ENCODE data around the gene XRCC1. TPM values are rescaled to one million over a fixed set of nuclear protein-coding genes. Genes with fewer than 3 reads are reported as not detected.

XRCC1 gene
- total RNA-seq, 1 experiment from 2014 or later, result 23.4 TPM

GRCh38 chr19:43498233-43498842 is 77.0 kb downstream of the XRCC1 start:
- Histone ChIP-seq H3K36me3 (ENCODE audit: low read depth, low read length) (no peaks in the 10 kb centered on the region), H4K20me1 (ENCODE audit: low read length) (no peaks in the 10 kb centered on the region), H2AFZ (ENCODE audit: low read length) (no peak overlapping the region), H3K4me3 (ENCODE audit: low read length) (no peak overlapping the region), H3K79me2 (ENCODE audit: low read length) (no peaks in the 10 kb centered on the region), H3K4me1 (ENCODE audit: insufficient read depth, low read length) (0 out of 2 replicates have a peak, but pooled peaks cover 6% of the 10 kb centered on the region), H3K27me3 (ENCODE audit: low read length) (no peaks in the 10 kb centered on the region), H3K27ac (ENCODE audit: low read length) (no peak overlapping the region), H3K9ac (ENCODE audit: low read length) (no peak overlapping the region), H3K9me2 (replicated peaks; ENCODE audit: low read length) (no peaks in the 10 kb centered on the region), H3F3A (ENCODE audit: low read length, unreplicated experiment) (no peaks in the 10 kb centered on the region), H3K4me2 (ENCODE audit: low read length) (no peak overlapping the region), H3K9me3 (ENCODE audit: low read length) (no peaks in the 10 kb centered on the region)
- BruUV-seq (replicated peaks), result no TSS peak
- DNase-seq, result no peak
- TF ChIP-seq, protein P1, sequence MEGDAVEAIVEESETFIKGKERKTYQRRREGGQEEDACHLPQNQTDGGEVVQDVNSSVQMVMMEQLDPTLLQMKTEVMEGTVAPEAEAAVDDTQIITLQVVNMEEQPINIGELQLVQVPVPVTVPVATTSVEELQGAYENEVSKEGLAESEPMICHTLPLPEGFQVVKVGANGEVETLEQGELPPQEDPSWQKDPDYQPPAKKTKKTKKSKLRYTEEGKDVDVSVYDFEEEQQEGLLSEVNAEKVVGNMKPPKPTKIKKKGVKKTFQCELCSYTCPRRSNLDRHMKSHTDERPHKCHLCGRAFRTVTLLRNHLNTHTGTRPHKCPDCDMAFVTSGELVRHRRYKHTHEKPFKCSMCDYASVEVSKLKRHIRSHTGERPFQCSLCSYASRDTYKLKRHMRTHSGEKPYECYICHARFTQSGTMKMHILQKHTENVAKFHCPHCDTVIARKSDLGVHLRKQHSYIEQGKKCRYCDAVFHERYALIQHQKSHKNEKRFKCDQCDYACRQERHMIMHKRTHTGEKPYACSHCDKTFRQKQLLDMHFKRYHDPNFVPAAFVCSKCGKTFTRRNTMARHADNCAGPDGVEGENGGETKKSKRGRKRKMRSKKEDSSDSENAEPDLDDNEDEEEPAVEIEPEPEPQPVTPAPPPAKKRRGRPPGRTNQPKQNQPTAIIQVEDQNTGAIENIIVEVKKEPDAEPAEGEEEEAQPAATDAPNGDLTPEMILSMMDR (conservative IDR thresholded peaks at IDR 0.05; ENCODE audit: low read depth, low read length), result no peak
- no peak for ATAC-seq
- CTCF ChIA-PET, result no interaction called here
- intact Hi-C loops (cut with micrococcal nuclease), result no loop called here
- POLR2A ChIA-PET (ENCODE audit: unreplicated experiment), result no interaction called here

GRCh38 chr19:43496960-43497359 is 78.4 kb downstream of the XRCC1 start:
- no peaks in the 10 kb centered on the region for H3K79me2 ChIP-seq (ENCODE audit: low read length)
- TF ChIP-seq EZH2phosphoT487 (IDR thresholded peaks at IDR 0.05; ENCODE audit: borderline replicate concordance, low read length) (no peak), EZH2 (IDR thresholded peaks at IDR 0.05; ENCODE audit: low read length, unreplicated experiment) (no peak)
- TF ChIP-seq, protein P1 (conservative IDR thresholded peaks at IDR 0.05; ENCODE audit: low read depth, low read length), result no peak
- no peaks in the 10 kb centered on the region for H3K27me3 ChIP-seq (ENCODE audit: low read length)
- no peaks in the 10 kb centered on the region for H3K9me3 ChIP-seq (ENCODE audit: low read length)
- no peak overlapping the region for H3K4me2 ChIP-seq (ENCODE audit: low read length)
- no peaks in the 10 kb centered on the region for H3K4me1 ChIP-seq (ENCODE audit: insufficient read depth, low read length)
- H4K20me1 ChIP-seq (ENCODE audit: low read length), result no peaks in the 10 kb centered on the region
- no peak overlapping the region for H3K27ac ChIP-seq (ENCODE audit: low read length)
- no peak for ATAC-seq
- H3K9me2 ChIP-seq (replicated peaks; ENCODE audit: low read length), result no peaks in the 10 kb centered on the region
- ChIA-PET CTCF (no interaction called here), POLR2A (ENCODE audit: unreplicated experiment) (no interaction called here)
- H2AFZ ChIP-seq (ENCODE audit: low read length), result no peak overlapping the region
- H3K4me3 ChIP-seq (ENCODE audit: low read length), result no peak overlapping the region
- no peaks in the 10 kb centered on the region for H3K36me3 ChIP-seq (ENCODE audit: low read depth, low read length)
- intact Hi-C loops (cut with micrococcal nuclease), result no loop called here
- BruUV-seq (replicated peaks), result no TSS peak
- H3K9ac ChIP-seq (ENCODE audit: low read length), result no peak overlapping the region
- DNase-seq, result no peak
- H3F3A ChIP-seq (ENCODE audit: low read length, unreplicated experiment), result no peaks in the 10 kb centered on the region

DNA sequence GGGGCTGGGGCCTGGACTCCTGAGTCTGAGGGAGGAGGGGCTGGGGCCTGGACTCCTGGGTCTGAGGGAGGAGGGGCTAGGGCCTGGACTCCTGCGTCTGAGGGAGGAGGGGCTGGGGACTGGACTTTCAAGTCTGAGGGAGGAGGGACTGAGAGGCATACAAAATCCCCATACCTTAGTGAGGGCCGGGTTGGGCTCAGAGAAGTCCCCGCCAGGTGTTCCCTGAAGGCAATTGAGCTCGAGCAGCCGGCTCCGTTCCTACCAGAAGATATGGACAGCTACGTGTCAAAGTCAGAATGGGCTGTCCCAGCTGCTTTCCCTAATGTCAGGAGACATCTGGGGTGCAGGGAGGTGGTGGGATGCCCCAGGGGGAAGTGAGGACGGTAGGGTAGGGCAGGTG is 80.2 kb downstream of the XRCC1 start:
- Histone ChIP-seq H3K9me3 (ENCODE audit: low read length) (no peaks in the 10 kb centered on the region), H3K27ac (ENCODE audit: low read length) (no peak overlapping the region), H3K4me2 (ENCODE audit: low read length) (no peak overlapping the region), H3K9me2 (replicated peaks; ENCODE audit: low read length) (no peaks in the 10 kb centered on the region), H3K79me2 (ENCODE audit: low read length) (no peaks in the 10 kb centered on the region), H3K4me1 (ENCODE audit: insufficient read depth, low read length) (no peaks in the 10 kb centered on the region), H2AFZ (ENCODE audit: low read length) (no peak overlapping the region), H4K20me1 (ENCODE audit: low read length) (no peaks in the 10 kb centered on the region), H3K36me3 (ENCODE audit: low read depth, low read length) (no peaks in the 10 kb centered on the region), H3K4me3 (ENCODE audit: low read length) (no peak overlapping the region), H3F3A (ENCODE audit: low read length, unreplicated experiment) (no peaks in the 10 kb centered on the region), H3K27me3 (ENCODE audit: low read length) (no peaks in the 10 kb centered on the region), H3K9ac (ENCODE audit: low read length) (no peak overlapping the region)
- POLR2A ChIA-PET (ENCODE audit: unreplicated experiment), result no interaction called here
- CTCF ChIA-PET, result no interaction called here
- intact Hi-C loops (cut with micrococcal nuclease), result no loop called here
- no TSS peak for BruUV-seq (replicated peaks)
- no peak for ATAC-seq
- no peak for DNase-seq
- TF ChIP-seq EZH2 (IDR thresholded peaks at IDR 0.05; ENCODE audit: low read length, unreplicated experiment) (no peak), EZH2phosphoT487 (IDR thresholded peaks at IDR 0.05; ENCODE audit: borderline replicate concordance, low read length) (no peak)

Other genes with a start within 250 kb of the XRCC1 start
- gene CD177, start 221.8 kb downstream of the XRCC1 start, total RNA-seq (2014; rRNA removed), result 0.23 and 0.55 TPM in 2 replicates
- gene TEX101, start 160.6 kb downstream of the XRCC1 start, total RNA-seq (2014; rRNA removed), result not detected in 2 replicates
- 16.4 and 16.8 TPM in 2 replicates for gene LYPD3, start 109.9 kb downstream of the XRCC1 start, total RNA-seq (2014; rRNA removed)
- 29.0 and 36.0 TPM in 2 replicates for gene PHLDB3, start 70.8 kb downstream of the XRCC1 start, total RNA-seq (2014; rRNA removed)
- 34.2 and 44.9 TPM in 2 replicates for gene ETHE1, start 48.3 kb downstream of the XRCC1 start, total RNA-seq (2014; rRNA removed)
- gene ZNF575, start 42.3 kb downstream of the XRCC1 start, total RNA-seq (2014; rRNA removed), result 0.98 TPM in 1 of 2 replicates, not detected in the other
- 0.18 TPM in 1 of 2 replicates, not detected in the other for gene PINLYP, start 274 bp upstream of the XRCC1 start, total RNA-seq (2014; rRNA removed)
- gene IRGQ, start 20.6 kb upstream of the XRCC1 start, total RNA-seq (2014; rRNA removed), result 12.5 and 12.9 TPM in 2 replicates
- gene ZNF576, start 21.1 kb upstream of the XRCC1 start, total RNA-seq (2014; rRNA removed), result 10.9 and 14.7 TPM in 2 replicates
- 0.11 and 0.12 TPM in 2 replicates for gene SRRM5, start 36.6 kb upstream of the XRCC1 start, total RNA-seq (2014; rRNA removed)
- gene ZNF428, start 44.1 kb upstream of the XRCC1 start, total RNA-seq (2014; rRNA removed), result 46.8 and 54.0 TPM in 2 replicates
- gene CADM4, start 64.3 kb upstream of the XRCC1 start, total RNA-seq (2014; rRNA removed), result 13.7 and 15.0 TPM in 2 replicates
- 208 and 241 TPM in 2 replicates for gene PLAUR, start 94.6 kb upstream of the XRCC1 start, total RNA-seq (2014; rRNA removed)
- gene IRGC, start 140.5 kb upstream of the XRCC1 start, total RNA-seq (2014; rRNA removed), result not detected in 2 replicates
- 48.8 and 49.1 TPM in 2 replicates for gene SMG9, start 179.4 kb upstream of the XRCC1 start, total RNA-seq (2014; rRNA removed)
- gene KCNN4, start 205.4 kb upstream of the XRCC1 start, total RNA-seq (2014; rRNA removed), result 45.7 and 57.7 TPM in 2 replicates
- gene LYPD5, start 226.9 kb upstream of the XRCC1 start, total RNA-seq (2014; rRNA removed), result 0.35 and 6.8 TPM in 2 replicates